Activated B cell treated with CpG ODN at 0.5 μM for 24 hours (primary cell): ENCODE results near the gene LRRC8C. TPM values are rescaled to one million over a fixed set of nuclear protein-coding genes. Genes with fewer than 3 reads are reported as not detected.

Experiments
- ATAC-seq: fragments of 200-7000 bp; cut with Tn5 transposase; one replicate; pipeline ENCODE4 v1.10.0; 2021; ENCODE audit warnings: low read depth, mild to moderate bottlenecking, moderate library complexity
- CTCF ChIA-PET: fragments of 350-600 bp; sonication (Branson Sonifier 250); formaldehyde crosslinking; loops from one replicate; lab custom pipeline; 2021; ENCODE audit warnings: antibody characterized with exemption; lab: Charles Lee
- POLR2A ChIA-PET: fragments of 350-600 bp; sonication (Branson Sonifier 250); formaldehyde crosslinking; loops from one replicate; lab custom pipeline; 2021; ENCODE audit warnings: antibody characterized with exemption; lab: Charles Lee
- DNase-seq: peaks from one replicate; pipeline ENCODE4 v3.0.0; 2022
- H3K27ac Mint-ChIP-seq: one replicate; pipeline ENCODE4 v1.8.0; 2020; ENCODE audit warnings: mixed read lengths
- H3K27me3 Mint-ChIP-seq: one replicate; pipeline ENCODE4 v1.8.0; 2021; ENCODE audit warnings: mixed read lengths
- H3K36me3 Mint-ChIP-seq: one replicate; pipeline ENCODE4 v1.8.0; 2021; ENCODE audit warnings: low read depth, mixed read lengths
- H3K4me1 Mint-ChIP-seq: one replicate; pipeline ENCODE4 v1.8.0; 2021; ENCODE audit warnings: mixed read lengths
- H3K4me3 Mint-ChIP-seq: one replicate; pipeline ENCODE4 v1.8.0; 2020; ENCODE audit warnings: mild to moderate bottlenecking, mixed read lengths
- H3K9me3 Mint-ChIP-seq: one replicate; pipeline ENCODE4 v1.8.0; 2020; ENCODE audit warnings: mixed read lengths
- CTCF ChIP-seq: fragments of 200-600 bp; IDR thresholded peaks from one replicate; pipeline ENCODE4 v1.8.0; 2022; ENCODE audit warnings: antibody characterized with exemption, mild to moderate bottlenecking
- intact Hi-C: fragments of 100-400 bp; cut with micrococcal nuclease; formaldehyde crosslinking; loops from one replicate; pipeline ENCODE4 v1.15.1; 2024
- total RNA-seq: library from RNA; stranded (reverse); gene quantifications from 2 replicates; pipeline ENCODE4 v1.2.3, GENCODE V29; 2022

The LRRC8C gene
- total RNA-seq, 1 donor from 2014 or later = 8.4 TPM

DNA sequence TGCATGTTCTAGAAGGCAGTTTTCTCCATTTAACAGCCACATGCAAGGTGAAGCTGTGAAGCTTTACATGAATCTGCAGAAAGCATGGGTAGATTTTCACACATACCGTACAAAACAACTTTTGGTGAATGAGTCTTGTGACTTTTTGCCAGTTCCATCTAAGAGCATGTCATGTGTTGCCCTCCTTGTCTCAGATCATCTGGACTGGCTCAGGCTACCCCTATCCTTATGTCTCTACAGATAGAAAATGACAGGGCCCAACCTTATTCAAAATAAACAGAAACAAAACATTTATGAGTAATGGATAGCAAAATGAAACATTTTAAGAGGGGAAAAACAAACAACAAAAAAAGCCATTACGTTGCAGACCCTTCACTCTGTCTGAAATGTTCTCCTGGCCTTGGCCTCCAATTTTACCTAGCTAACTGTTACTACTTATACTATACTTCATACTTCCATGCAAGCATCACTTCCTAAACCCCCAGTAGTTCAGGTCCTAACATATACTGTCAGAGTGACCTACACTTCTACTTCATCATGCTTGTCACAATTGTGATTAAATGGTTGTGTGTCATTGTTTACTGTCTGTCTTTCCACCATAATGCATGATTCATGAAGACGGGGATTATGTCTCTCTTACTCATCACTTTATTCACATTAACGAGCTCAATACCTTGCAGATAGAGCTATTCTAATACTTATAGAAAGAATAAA lies 39.0 kb downstream of the LRRC8C start:
- H3K27ac Mint-ChIP-seq = no peak overlapping the region
- intact Hi-C loops = no loop called here
- ChIA-PET POLR2A (interaction anchor here (0.6 kb wide), 1 partner anchor 15 kb away, joined by 3 read pairs; no protein-coding TSS in a partner anchor), CTCF (interaction anchor here (1.2 to 2.9 kb wide), 2 partner anchors 48 to 92 kb away, joined by 4 to 14 read pairs; no protein-coding TSS in a partner anchor)
- ATAC-seq (no peak), DNase-seq (no peak)
- peaks cover 42% of the 10 kb centered on the region for H3K4me1 Mint-ChIP-seq
- no peaks in the 10 kb centered on the region for H3K36me3 Mint-ChIP-seq
- H3K4me3 Mint-ChIP-seq = no peak overlapping the region
- no peaks in the 10 kb centered on the region for H3K27me3 Mint-ChIP-seq
- TF ChIP-seq CTCF = no peak
- no peaks in the 10 kb centered on the region for H3K9me3 Mint-ChIP-seq

GRCh38 chr1:89672489-89673183 lies 39.7 kb downstream of the LRRC8C start:
- Mint-ChIP-seq H3K36me3 (no peaks in the 10 kb centered on the region), H3K9me3 (no peaks in the 10 kb centered on the region), H3K4me1 (peaks cover 35% of the 10 kb centered on the region), H3K27me3 (no peaks in the 10 kb centered on the region), H3K4me3 (no peak overlapping the region), H3K27ac (no peak overlapping the region)
- no peak for TF ChIP-seq CTCF
- intact Hi-C loops = no loop called here
- CTCF ChIA-PET = interaction anchor here (1.2 to 2.7 kb wide), 2 partner anchors 47 to 90 kb away, joined by 4 to 9 read pairs; no protein-coding TSS in a partner anchor
- ATAC-seq = no peak
- DNase-seq = no peak
- POLR2A ChIA-PET = no interaction called here

GRCh38 chr1:89673251-89673650 lies 40.3 kb downstream of the LRRC8C start:
- H3K9me3 Mint-ChIP-seq = no peaks in the 10 kb centered on the region
- ChIA-PET CTCF (interaction anchor here (2.7 kb wide), 1 partner anchor 89 kb away, joined by 9 read pairs; no protein-coding TSS in a partner anchor), POLR2A (no interaction called here)
- H3K27me3 Mint-ChIP-seq = no peaks in the 10 kb centered on the region
- no peak for DNase-seq
- TF ChIP-seq CTCF = no peak
- no peaks in the 10 kb centered on the region for H3K36me3 Mint-ChIP-seq
- no peak overlapping the region for H3K27ac Mint-ChIP-seq
- intact Hi-C loops = no loop called here
- H3K4me1 Mint-ChIP-seq = peaks cover 31% of the 10 kb centered on the region
- no peak overlapping the region for H3K4me3 Mint-ChIP-seq
- no peak for ATAC-seq

DNA sequence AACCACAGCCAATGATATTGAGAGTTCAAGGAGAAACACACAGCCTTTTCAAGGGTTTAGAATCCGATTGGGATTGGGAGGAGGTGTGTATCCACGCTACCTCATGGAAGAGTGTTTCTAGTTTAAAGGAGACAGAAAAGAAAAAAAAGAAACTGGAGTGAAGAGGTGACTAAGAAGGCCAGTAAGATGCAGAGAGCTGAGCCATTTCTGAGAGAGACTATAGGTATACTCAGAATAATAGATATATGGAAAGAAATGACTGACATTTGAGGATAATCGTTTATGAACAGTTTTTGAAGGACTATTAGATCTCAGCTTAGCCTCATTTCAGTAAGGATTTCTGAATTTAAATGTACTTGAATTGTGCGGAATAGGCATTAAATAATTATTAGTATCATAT lies 42.8 kb downstream of the LRRC8C start:
- Mint-ChIP-seq H3K27me3 (no peaks in the 10 kb centered on the region), H3K36me3 (no peaks in the 10 kb centered on the region), H3K4me1 (peaks cover 29% of the 10 kb centered on the region), H3K4me3 (no peak overlapping the region), H3K9me3 (no peaks in the 10 kb centered on the region), H3K27ac (no peak overlapping the region)
- TF ChIP-seq CTCF = no peak
- ChIA-PET CTCF (interaction anchor here (2.7 kb wide), 1 partner anchor 87 kb away, joined by 9 read pairs; no protein-coding TSS in a partner anchor), POLR2A (interaction anchor here (0.8 to 1.0 kb wide), 2 partner anchors 14 to 16 kb away, joined by 3 read pairs; no protein-coding TSS in a partner anchor)
- intact Hi-C loops = no loop called here
- no peak for ATAC-seq
- DNase-seq = no peak
